Measurements from ENCODE around the gene GSTCD.

GSTCD gene

DNA sequence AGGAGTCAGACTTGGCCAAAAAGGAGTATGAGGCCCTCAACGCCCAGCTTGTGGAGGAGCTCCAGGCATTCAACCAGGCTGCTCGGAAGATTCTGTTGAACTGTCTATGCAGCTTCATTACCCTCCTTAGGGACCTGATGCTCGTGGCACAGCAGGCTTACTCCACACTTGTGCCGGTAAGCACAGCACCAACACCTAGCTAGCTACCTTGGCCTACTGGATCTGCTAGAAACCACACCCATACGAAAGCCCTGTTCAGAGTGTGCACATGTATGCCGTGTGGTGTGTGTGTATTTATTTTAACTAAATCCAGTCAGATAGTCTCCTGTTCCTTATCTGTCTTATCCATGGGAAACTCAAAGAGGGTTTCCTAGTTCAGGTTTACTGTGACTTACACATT, 49.4 kb upstream of the GSTCD start:
- Histone ChIP-seq H3K9me3 (ENCODE audit: control insufficient read depth, insufficient read depth, low read depth, low read length) (no peaks in the 10 kb centered on the region), H3K27ac (ENCODE audit: extremely low read depth, low read depth, low read length) (no peak overlapping the region), H3K36me3 (ENCODE audit: control insufficient read depth in 2 of 2, insufficient read depth in 1 of 2, low read length in 2 of 2) (no peaks in the 10 kb centered on the region), H3K4me3 (ENCODE audit: low read depth, low read length) (no peak overlapping the region), H3K4me1 (ENCODE audit: control insufficient read depth, insufficient read depth, low read length) (no peaks in the 10 kb centered on the region)
- CTCF ChIA-PET = interaction anchor here (0.6 to 1.5 kb wide), 2 partner anchors 35 to 138 kb away, joined by 3 to 4 read pairs; no protein-coding TSS in a partner anchor
- POLR2A ChIA-PET = no interaction called here
- no peak for TF ChIP-seq ZNF335 (tag by site-specific recombination; conservative IDR thresholded peaks at IDR 0.05)
- TF ChIP-seq ZNF514 (tag by site-specific recombination; IDR thresholded peaks at IDR 0.05) = no peak
- no peak for TF ChIP-seq ZFHX2 (tag by site-specific recombination; conservative IDR thresholded peaks at IDR 0.05)
- TF ChIP-seq ZNF747 (tag by site-specific recombination; IDR thresholded peaks at IDR 0.05) = no peak
- no peak for TF ChIP-seq ZNF529 (tag by site-specific recombination; IDR thresholded peaks at IDR 0.05; ENCODE audit: insufficient replicate concordance)
- TF ChIP-seq, protein P1, sequence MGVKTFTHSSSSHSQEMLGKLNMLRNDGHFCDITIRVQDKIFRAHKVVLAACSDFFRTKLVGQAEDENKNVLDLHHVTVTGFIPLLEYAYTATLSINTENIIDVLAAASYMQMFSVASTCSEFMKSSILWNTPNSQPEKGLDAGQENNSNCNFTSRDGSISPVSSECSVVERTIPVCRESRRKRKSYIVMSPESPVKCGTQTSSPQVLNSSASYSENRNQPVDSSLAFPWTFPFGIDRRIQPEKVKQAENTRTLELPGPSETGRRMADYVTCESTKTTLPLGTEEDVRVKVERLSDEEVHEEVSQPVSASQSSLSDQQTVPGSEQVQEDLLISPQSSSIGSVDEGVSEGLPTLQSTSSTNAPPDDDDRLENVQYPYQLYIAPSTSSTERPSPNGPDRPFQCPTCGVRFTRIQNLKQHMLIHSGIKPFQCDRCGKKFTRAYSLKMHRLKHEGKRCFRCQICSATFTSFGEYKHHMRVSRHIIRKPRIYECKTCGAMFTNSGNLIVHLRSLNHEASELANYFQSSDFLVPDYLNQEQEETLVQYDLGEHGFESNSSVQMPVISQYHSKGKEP (tag by site-specific recombination; IDR thresholded peaks at IDR 0.05) = no peak
- no peak for TF ChIP-seq ZNF558 (tag by site-specific recombination; IDR thresholded peaks at IDR 0.05)
- TF ChIP-seq ZNF202 (tag by site-specific recombination; IDR thresholded peaks at IDR 0.05; ENCODE audit: borderline replicate concordance) = no peak

DNA sequence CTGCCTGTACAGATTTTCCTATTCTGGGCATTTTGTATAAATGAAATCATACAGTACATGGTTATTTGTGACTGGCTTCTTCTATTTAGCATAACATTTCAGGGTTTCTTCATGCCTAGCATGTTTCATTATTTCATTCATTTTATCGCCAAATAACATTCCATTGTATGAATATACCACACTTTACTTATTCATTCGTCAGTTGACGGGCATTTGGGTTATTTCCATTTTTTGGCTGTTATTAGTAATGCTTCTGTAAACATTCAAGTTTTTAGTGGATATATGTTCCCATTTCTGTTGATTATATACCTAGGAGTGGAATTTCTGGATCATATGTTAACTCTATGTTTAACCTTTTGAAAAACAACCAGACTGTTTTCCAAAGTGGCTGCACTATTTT, 47.6 kb upstream of the GSTCD start:
- TF ChIP-seq ZNF214 (tag by site-specific recombination; IDR thresholded peaks at IDR 0.05; ENCODE audit: borderline replicate concordance) (no peak), ZNF629 (tag by site-specific recombination; IDR thresholded peaks at IDR 0.05) (no peak), ZNF202 (tag by site-specific recombination; IDR thresholded peaks at IDR 0.05; ENCODE audit: borderline replicate concordance) (no peak), ZNF366 (tag by site-specific recombination; conservative IDR thresholded peaks at IDR 0.05) (no peak), ZNF391 (tag by site-specific recombination; IDR thresholded peaks at IDR 0.05; ENCODE audit: borderline replicate concordance, low read depth) (no peak), ZNF221 (tag by site-specific recombination; IDR thresholded peaks at IDR 0.05; ENCODE audit: borderline replicate concordance) (no peak), ZNF302 (tag by site-specific recombination; IDR thresholded peaks at IDR 0.05; ENCODE audit: low read depth) (no peak), ZNF561 (tag by site-specific recombination; IDR thresholded peaks at IDR 0.05; ENCODE audit: borderline replicate concordance) (no peak), MEIS1 (CRISPR knock-in tag; IDR thresholded peaks at IDR 0.05; ENCODE audit: borderline replicate concordance) (no peak)
- TF ChIP-seq, protein P2, sequence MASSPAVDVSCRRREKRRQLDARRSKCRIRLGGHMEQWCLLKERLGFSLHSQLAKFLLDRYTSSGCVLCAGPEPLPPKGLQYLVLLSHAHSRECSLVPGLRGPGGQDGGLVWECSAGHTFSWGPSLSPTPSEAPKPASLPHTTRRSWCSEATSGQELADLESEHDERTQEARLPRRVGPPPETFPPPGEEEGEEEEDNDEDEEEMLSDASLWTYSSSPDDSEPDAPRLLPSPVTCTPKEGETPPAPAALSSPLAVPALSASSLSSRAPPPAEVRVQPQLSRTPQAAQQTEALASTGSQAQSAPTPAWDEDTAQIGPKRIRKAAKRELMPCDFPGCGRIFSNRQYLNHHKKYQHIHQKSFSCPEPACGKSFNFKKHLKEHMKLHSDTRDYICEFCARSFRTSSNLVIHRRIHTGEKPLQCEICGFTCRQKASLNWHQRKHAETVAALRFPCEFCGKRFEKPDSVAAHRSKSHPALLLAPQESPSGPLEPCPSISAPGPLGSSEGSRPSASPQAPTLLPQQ (tag by site-specific recombination; IDR thresholded peaks at IDR 0.05) = no peak
- TF ChIP-seq, protein P3, sequence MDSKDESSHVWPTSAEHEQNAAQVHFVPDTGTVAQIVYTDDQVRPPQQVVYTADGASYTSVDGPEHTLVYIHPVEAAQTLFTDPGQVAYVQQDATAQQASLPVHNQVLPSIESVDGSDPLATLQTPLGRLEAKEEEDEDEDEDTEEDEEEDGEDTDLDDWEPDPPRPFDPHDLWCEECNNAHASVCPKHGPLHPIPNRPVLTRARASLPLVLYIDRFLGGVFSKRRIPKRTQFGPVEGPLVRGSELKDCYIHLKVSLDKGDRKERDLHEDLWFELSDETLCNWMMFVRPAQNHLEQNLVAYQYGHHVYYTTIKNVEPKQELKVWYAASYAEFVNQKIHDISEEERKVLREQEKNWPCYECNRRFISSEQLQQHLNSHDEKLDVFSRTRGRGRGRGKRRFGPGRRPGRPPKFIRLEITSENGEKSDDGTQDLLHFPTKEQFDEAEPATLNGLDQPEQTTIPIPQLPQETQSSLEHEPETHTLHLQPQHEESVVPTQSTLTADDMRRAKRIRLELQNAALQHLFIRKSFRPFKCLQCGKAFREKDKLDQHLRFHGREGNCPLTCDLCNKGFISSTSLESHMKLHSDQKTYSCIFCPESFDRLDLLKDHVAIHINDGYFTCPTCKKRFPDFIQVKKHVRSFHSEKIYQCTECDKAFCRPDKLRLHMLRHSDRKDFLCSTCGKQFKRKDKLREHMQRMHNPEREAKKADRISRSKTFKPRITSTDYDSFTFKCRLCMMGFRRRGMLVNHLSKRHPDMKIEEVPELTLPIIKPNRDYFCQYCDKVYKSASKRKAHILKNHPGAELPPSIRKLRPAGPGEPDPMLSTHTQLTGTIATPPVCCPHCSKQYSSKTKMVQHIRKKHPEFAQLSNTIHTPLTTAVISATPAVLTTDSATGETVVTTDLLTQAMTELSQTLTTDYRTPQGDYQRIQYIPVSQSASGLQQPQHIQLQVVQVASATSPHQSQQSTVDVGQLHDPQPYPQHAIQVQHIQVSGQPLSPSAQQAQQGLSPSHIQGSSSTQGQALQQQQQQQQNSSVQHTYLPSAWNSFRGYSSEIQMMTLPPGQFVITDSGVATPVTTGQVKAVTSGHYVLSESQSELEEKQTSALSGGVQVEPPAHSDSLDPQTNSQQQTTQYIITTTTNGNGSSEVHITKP (tag by site-specific recombination; IDR thresholded peaks at IDR 0.05) = no peak
- TF ChIP-seq, protein P4, sequence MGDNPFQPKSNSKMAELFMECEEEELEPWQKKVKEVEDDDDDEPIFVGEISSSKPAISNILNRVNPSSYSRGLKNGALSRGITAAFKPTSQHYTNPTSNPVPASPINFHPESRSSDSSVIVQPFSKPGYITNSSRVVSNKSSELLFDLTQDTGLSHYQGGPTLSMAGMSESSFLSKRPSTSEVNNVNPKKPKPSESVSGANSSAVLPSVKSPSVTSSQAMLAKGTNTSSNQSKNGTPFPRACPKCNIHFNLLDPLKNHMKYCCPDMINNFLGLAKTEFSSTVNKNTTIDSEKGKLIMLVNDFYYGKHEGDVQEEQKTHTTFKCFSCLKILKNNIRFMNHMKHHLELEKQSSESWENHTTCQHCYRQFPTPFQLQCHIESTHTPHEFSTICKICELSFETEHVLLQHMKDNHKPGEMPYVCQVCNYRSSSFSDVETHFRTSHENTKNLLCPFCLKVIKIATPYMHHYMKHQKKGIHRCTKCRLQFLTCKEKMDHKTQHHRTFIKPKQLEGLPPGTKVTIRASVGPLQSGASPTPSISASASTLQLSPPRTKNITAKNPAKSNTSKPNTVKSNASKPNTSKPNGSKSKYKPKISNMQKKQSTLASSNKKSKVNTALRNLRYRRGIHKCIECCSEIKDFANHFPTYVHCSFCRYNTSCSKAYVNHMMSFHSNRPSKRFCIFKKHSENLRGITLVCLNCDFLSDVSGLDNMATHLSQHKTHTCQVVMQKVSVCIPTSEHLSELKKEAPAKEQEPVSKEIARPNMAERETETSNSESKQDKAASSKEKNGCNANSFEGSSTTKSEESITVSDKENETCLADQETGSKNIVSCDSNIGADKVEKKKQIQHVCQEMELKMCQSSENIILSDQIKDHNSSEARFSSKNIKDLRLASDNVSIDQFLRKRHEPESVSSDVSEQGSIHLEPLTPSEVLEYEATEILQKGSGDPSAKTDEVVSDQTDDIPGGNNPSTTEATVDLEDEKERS (tag by site-specific recombination; IDR thresholded peaks at IDR 0.05) = no peak
- TF ChIP-seq, protein P5, sequence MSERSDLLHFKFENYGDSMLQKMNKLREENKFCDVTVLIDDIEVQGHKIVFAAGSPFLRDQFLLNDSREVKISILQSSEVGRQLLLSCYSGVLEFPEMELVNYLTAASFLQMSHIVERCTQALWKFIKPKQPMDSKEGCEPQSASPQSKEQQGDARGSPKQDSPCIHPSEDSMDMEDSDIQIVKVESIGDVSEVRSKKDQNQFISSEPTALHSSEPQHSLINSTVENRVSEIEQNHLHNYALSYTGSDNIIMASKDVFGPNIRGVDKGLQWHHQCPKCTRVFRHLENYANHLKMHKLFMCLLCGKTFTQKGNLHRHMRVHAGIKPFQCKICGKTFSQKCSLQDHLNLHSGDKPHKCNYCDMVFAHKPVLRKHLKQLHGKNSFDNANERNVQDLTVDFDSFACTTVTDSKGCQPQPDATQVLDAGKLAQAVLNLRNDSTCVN (tag by site-specific recombination; optimal IDR thresholded peaks at IDR 0.05) = no peak
- TF ChIP-seq, protein P6, sequence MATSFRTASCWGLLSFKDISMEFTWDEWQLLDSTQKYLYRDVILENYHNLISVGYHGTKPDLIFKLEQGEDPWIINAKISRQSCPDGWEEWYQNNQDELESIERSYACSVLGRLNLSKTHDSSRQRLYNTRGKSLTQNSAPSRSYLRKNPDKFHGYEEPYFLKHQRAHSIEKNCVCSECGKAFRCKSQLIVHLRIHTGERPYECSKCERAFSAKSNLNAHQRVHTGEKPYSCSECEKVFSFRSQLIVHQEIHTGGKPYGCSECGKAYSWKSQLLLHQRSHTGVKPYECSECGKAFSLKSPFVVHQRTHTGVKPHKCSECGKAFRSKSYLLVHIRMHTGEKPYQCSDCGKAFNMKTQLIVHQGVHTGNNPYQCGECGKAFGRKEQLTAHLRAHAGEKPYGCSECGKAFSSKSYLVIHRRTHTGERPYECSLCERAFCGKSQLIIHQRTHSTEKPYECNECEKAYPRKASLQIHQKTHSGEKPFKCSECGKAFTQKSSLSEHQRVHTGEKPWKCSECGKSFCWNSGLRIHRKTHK (tag by site-specific recombination; IDR thresholded peaks at IDR 0.05) = no peak
- no peaks in the 10 kb centered on the region for H3K4me1 ChIP-seq (ENCODE audit: control insufficient read depth, insufficient read depth, low read length)
- ChIA-PET POLR2A (no interaction called here), CTCF (interaction anchor here (0.6 kb wide), 1 partner anchor 901 kb away, joined by 3 read pairs; no protein-coding TSS in a partner anchor)
- no peak overlapping the region for H3K27ac ChIP-seq (ENCODE audit: extremely low read depth, low read depth, low read length)
- no peaks in the 10 kb centered on the region for H3K9me3 ChIP-seq (ENCODE audit: control insufficient read depth, insufficient read depth, low read depth, low read length)
- no peaks in the 10 kb centered on the region for H3K36me3 ChIP-seq (ENCODE audit: control insufficient read depth in 2 of 2, insufficient read depth in 1 of 2, low read length in 2 of 2)
- H3K4me3 ChIP-seq (ENCODE audit: low read depth, low read length) = no peak overlapping the region
